AG09319 (cell line): Measurements from ENCODE around the gene HSPB3.
"Not testable (repeated sequence)": the region's sequence is repeated elsewhere in the genome, so short reads cannot be mapped to it uniquely, and the experiment has no call there.

ENCODE experiments used
- DNase-seq: peaks from one replicate; pipeline ENCODE4 v3.0.0-alpha.2; 2010; ENCODE audit warnings: low read depth; ENCODE audit errors: extremely low read depth
- CTCF ChIP-seq: IDR thresholded peaks from 2 replicates; pipeline ENCODE4 v1.5.1; 2011; ENCODE audit warnings: low read depth, mild to moderate bottlenecking, inconsistent platforms, low read length, moderate library complexity

The HSPB3 gene

GRCh38 chr5:54471398-54471797 lies 15.9 kb downstream of the HSPB3 start:
- no peak for TF ChIP-seq CTCF
- DNase-seq, result no peak

- no peak for TF ChIP-seq CTCF
- no peak for DNase-seq
Observed at GRCh38 chr5:54476682-54477081, 21.2 kb downstream of the HSPB3 start.

- TF ChIP-seq CTCF, result no peak
- no peak for DNase-seq
Observed at GRCh38 chr5:54477941-54478478, 22.5 kb downstream of the HSPB3 start.

- DNase-seq, result no peak
- TF ChIP-seq CTCF, result no peak
Observed at GRCh38 chr5:54480296-54480695, 24.8 kb downstream of the HSPB3 start.

- DNase-seq, result no peak
- TF ChIP-seq CTCF, result no peak
Observed at GRCh38 chr5:54484219-54484894, 28.9 kb downstream of the HSPB3 start.

- not testable (repeated sequence) for DNase-seq
Observed at GRCh38 chr5:54485659-54486058, 30.2 kb downstream of the HSPB3 start.

GRCh38 chr5:54489648-54489979 lies 34.1 kb downstream of the HSPB3 start:
- not testable (repeated sequence) for DNase-seq

GRCh38 chr5:54491326-54491725 lies 35.8 kb downstream of the HSPB3 start:
- TF ChIP-seq CTCF, result no peak
- DNase-seq, result no peak
